H9 (cell line): ENCODE measurements around the gene DCAF6. TPM values are rescaled to one million over a fixed set of nuclear protein-coding genes. Genes with fewer than 3 reads are reported as not detected.

Experiments
- DNase-seq: peaks from one replicate; pipeline ENCODE4 v3.0.0-alpha.2; 2017
- H2AFZ ChIP-seq: one replicate; pipeline ENCODE4 v1.6.1; 2013; ENCODE audit warnings: mild to moderate bottlenecking, low read length, control low read depth, moderate library complexity
- H2AK5ac ChIP-seq: 2 replicates; pipeline ENCODE4 v1.6.1; 2013; ENCODE audit warnings: low read length, control low read depth, mixed read lengths; ENCODE audit not compliant: insufficient read length
- H2BK120ac ChIP-seq: one replicate; pipeline ENCODE4 v1.6.1; 2013; ENCODE audit warnings: low read depth, mild to moderate bottlenecking, low read length, control low read depth, inconsistent platforms; ENCODE audit not compliant: poor library complexity, severe bottlenecking
- H2BK12ac ChIP-seq: 2 replicates; pipeline ENCODE4 v1.6.1; 2013; ENCODE audit warnings: low read length, control low read depth, mixed read lengths, low read depth; ENCODE audit not compliant: insufficient read length
- H2BK15ac ChIP-seq: 2 replicates; pipeline ENCODE4 v1.6.1; 2013; ENCODE audit warnings: low read depth, low read length, control low read depth
- H2BK20ac ChIP-seq: one replicate; pipeline ENCODE4 v1.6.1; 2013; ENCODE audit warnings: low read depth, mild to moderate bottlenecking, low read length, control low read depth, inconsistent platforms; ENCODE audit not compliant: poor library complexity, severe bottlenecking
- H2BK5ac ChIP-seq: 2 replicates; pipeline ENCODE4 v1.6.1; 2013; ENCODE audit warnings: low read length, control low read depth, mixed read lengths; ENCODE audit not compliant: insufficient read length
- H3K14ac ChIP-seq: 2 replicates; pipeline ENCODE4 v1.6.1; 2013; ENCODE audit warnings: low read length, control low read depth; ENCODE audit not compliant: insufficient read depth
- H3K18ac ChIP-seq: 2 replicates; pipeline ENCODE4 v1.6.1; 2013; ENCODE audit warnings: low read depth, mild to moderate bottlenecking, mixed read lengths, low read length, control low read depth; ENCODE audit not compliant: insufficient read length
- H3K23ac ChIP-seq: 2 replicates; pipeline ENCODE4 v1.6.1; 2013; ENCODE audit warnings: low read length, control low read depth, mixed read lengths, low read depth; ENCODE audit not compliant: insufficient read length
- H3K23me2 ChIP-seq: 2 replicates; pipeline ENCODE4 v1.6.1; 2013; ENCODE audit warnings: low read depth, mild to moderate bottlenecking, mixed read lengths, low read length, control low read depth; ENCODE audit not compliant: insufficient read length, poor library complexity, severe bottlenecking
- H3K27ac ChIP-seq: 2 replicates; pipeline ENCODE4 v1.5.1; 2013; ENCODE audit warnings: low read length, control low read depth, mixed read lengths, low read depth; ENCODE audit not compliant: insufficient read length
- H3K27me3 ChIP-seq: 2 replicates; pipeline ENCODE4 v1.6.1; 2013; ENCODE audit warnings: low read length, control low read depth, inconsistent platforms; ENCODE audit not compliant: insufficient read depth
- H3K4ac ChIP-seq: 2 replicates; pipeline ENCODE4 v1.6.1; 2013; ENCODE audit warnings: low read depth, mild to moderate bottlenecking, control low read depth, inconsistent platforms, low read length, moderate library complexity
- H3K4me1 ChIP-seq: 2 replicates; pipeline ENCODE4 v1.6.1; 2013; ENCODE audit warnings: low read length, control low read depth, inconsistent platforms; ENCODE audit not compliant: insufficient read depth
- H3K4me2 ChIP-seq: 2 replicates; pipeline ENCODE4 v1.6.1; 2013; ENCODE audit warnings: low read length, control low read depth, mixed read lengths; ENCODE audit not compliant: insufficient read length, insufficient read depth
- H3K56ac ChIP-seq: 2 replicates; pipeline ENCODE4 v1.6.1; 2013; ENCODE audit warnings: low read depth, mild to moderate bottlenecking, mixed read lengths, low read length, control low read depth; ENCODE audit not compliant: insufficient read length
- H3K79me1 ChIP-seq: 2 replicates; pipeline ENCODE4 v1.6.1; 2013; ENCODE audit warnings: low read depth, mild to moderate bottlenecking, moderate library complexity, low read length, control low read depth, inconsistent platforms; ENCODE audit not compliant: insufficient read depth, poor library complexity, severe bottlenecking
- H3K79me2 ChIP-seq: 2 replicates; pipeline ENCODE4 v1.6.1; 2013; ENCODE audit warnings: low read length, control low read depth, inconsistent platforms; ENCODE audit not compliant: insufficient read depth
- H3K9ac ChIP-seq: 2 replicates; pipeline ENCODE4 v1.6.1; 2013; ENCODE audit warnings: low read length, control low read depth, mixed read lengths; ENCODE audit not compliant: insufficient read length; ENCODE audit errors: extremely low read depth
- H3K9me3 ChIP-seq: one replicate; pipeline ENCODE4 v1.6.1; 2013; ENCODE audit warnings: low read depth, low read length, inconsistent platforms; ENCODE audit not compliant: control insufficient read depth
- H3T11ph ChIP-seq: one replicate; pipeline ENCODE4 v1.6.1; 2013; ENCODE audit warnings: mild to moderate bottlenecking, low read length, control low read depth, inconsistent platforms
- H4K20me1 ChIP-seq: one replicate; pipeline ENCODE4 v1.6.1; 2013; ENCODE audit not compliant: control insufficient read depth, insufficient read length, insufficient read depth
- H4K5ac ChIP-seq: 2 replicates; pipeline ENCODE4 v1.6.1; 2013; ENCODE audit warnings: low read depth, mild to moderate bottlenecking, mixed read lengths, low read length, control low read depth; ENCODE audit not compliant: insufficient read length
- H4K8ac ChIP-seq: replicated peaks from 2 replicates; pipeline ENCODE4 v1.6.1; 2013; ENCODE audit warnings: low read length, control low read depth, mixed read lengths, low read depth; ENCODE audit not compliant: insufficient read length
- H4K91ac ChIP-seq: 2 replicates; pipeline ENCODE4 v1.6.1; 2013; ENCODE audit warnings: low read depth, mild to moderate bottlenecking, moderate library complexity, mixed read lengths, low read length, control low read depth; ENCODE audit not compliant: insufficient read length
- H3K27ac Mint-ChIP-seq, 3 experiments: 2 replicates in 2 of 3; 3 replicates in 1 of 3; pipeline ENCODE4 v1.8.0; 2020 to 2021; ENCODE audit warnings: mixed read lengths in 3 of 3, mild to moderate bottlenecking in 1 of 3, moderate library complexity in 1 of 3
- H3K27me3 Mint-ChIP-seq: 2 replicates; pipeline ENCODE4 v1.8.0; 2021; ENCODE audit warnings: low read depth, mild to moderate bottlenecking, moderate library complexity, mixed read lengths
- H3K36me3 Mint-ChIP-seq, 3 experiments: 2 replicates in 2 of 3; 3 replicates in 1 of 3; pipeline ENCODE4 v1.8.0; 2020 to 2021; ENCODE audit warnings: low read depth in 3 of 3, mixed read lengths in 3 of 3; ENCODE audit not compliant: insufficient read depth in 1 of 3
- H3K4me1 Mint-ChIP-seq, 2 experiments: 2 replicates each; pipeline ENCODE4 v1.8.0; 2020; ENCODE audit warnings: mixed read lengths in 2 of 2
- H3K4me3 Mint-ChIP-seq, 2 experiments: 2 replicates in 1 of 2; 3 replicates in 1 of 2; pipeline ENCODE4 v1.8.0; 2020 to 2021; ENCODE audit warnings: mild to moderate bottlenecking in 2 of 2, mixed read lengths in 2 of 2, moderate library complexity in 1 of 2
- H3K9me3 Mint-ChIP-seq, 2 experiments: 2 replicates in 1 of 2; 3 replicates in 1 of 2; pipeline ENCODE4 v1.8.0; 2020; ENCODE audit warnings: mild to moderate bottlenecking in 2 of 2, mixed read lengths in 2 of 2, moderate library complexity in 1 of 2
- WGBS: extraction: QIAGEN DNeasy Blood & Tissue Kit; methylation state at CpG from one replicate; pipeline ENCODE4 v1.1.7; 2013; ENCODE audit warnings: missing lambda C conversion rate, low lambda C conversion rate, mixed read lengths; ENCODE audit not compliant: insufficient read length; ENCODE audit errors: extremely low coverage; 5-methylcytosine and 5-hydroxymethylcytosine counted together
- total RNA-seq: library from RNA; stranded (reverse); gene quantifications from 2 replicates; pipeline ENCODE4 v1.2.1, GENCODE V29; 2021
- TF ChIP-seq, protein P1 (sequence below): fragments of 200-600 bp; sonication (generic); conservative IDR thresholded peaks from 3 replicates; pipeline ENCODE4 v1.8.0; 2021; ENCODE audit warnings: antibody characterized with exemption, mild to moderate bottlenecking

Gene DCAF6
- total RNA-seq, 1 experiment from 2014 or later, result 16.0 TPM

DNA sequence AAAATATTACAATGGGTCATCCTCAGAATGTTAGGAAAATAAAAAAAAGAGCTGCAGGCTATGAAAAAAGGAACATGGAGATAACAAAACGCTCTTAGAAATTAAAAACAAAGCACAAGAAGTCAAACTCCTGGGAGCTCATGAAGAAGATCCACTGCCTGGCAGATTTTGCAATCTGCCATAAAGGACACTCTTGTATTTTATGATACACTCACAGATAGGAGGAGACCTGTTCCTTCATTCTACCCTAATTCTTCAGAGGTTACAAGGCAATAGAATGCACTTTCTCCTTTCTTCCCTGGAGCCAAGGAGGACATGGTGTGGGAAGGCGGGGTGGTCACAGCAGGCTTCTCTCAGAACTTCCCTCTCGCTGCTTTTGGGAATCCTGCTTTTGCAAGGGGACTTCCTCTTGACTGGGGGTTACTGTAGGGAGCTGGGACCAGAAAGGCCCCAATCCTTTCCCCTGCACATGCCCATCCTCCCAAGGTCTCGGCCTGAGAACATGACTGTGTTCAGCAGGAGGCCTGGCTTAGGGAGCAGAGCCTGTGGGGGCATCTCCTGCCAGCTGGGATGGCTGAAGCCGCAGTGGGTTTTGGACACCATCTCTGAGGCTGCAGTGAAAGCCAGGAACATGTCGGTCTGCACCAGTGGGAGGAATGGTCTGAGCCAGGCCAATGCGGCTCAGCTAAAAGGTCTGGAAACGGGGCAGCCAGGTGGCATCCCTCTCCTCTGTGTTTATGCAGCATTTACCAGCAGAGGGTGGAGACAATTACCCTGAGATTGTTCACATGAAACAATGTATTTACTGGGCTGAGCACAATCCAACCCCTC, 155.5 kb downstream of the DCAF6 start:
- Histone ChIP-seq H3K9me3 (no peaks in the 10 kb centered on the region), H3K56ac (no peak overlapping the region), H2BK15ac (no peak overlapping the region), H4K8ac (no peak overlapping the region), H3K9ac (no peak overlapping the region), H2BK5ac (no peak overlapping the region), H3K4me1 (no peaks in the 10 kb centered on the region), H2AK5ac (no peak overlapping the region), H3K27ac (no peak overlapping the region), H2AFZ (no peak overlapping the region), H2BK12ac (no peak overlapping the region), H3T11ph (no peak overlapping the region), H3K14ac (no peak overlapping the region), H3K18ac (no peak overlapping the region), H4K5ac (no peak overlapping the region), H3K4me2 (no peak overlapping the region), H2BK120ac (no peak overlapping the region), H3K79me2 (no peaks in the 10 kb centered on the region), H3K27me3 (no peaks in the 10 kb centered on the region), H3K4ac (no peak overlapping the region), H4K91ac (no peak overlapping the region), H3K23ac (no peak overlapping the region), H3K79me1 (no peaks in the 10 kb centered on the region), H2BK20ac (no peak overlapping the region), H3K23me2 (no peaks in the 10 kb centered on the region), H4K20me1 (no peaks in the 10 kb centered on the region)
- no peak overlapping the region for H3K4me3 Mint-ChIP-seq
- H3K4me1 Mint-ChIP-seq, result peaks cover 2 to 6% of the 10 kb centered on the region in 2 experiments; a peak in 1 of 4 replicates
- no peaks in the 10 kb centered on the region for H3K27me3 Mint-ChIP-seq
- TF ChIP-seq, protein P1, sequence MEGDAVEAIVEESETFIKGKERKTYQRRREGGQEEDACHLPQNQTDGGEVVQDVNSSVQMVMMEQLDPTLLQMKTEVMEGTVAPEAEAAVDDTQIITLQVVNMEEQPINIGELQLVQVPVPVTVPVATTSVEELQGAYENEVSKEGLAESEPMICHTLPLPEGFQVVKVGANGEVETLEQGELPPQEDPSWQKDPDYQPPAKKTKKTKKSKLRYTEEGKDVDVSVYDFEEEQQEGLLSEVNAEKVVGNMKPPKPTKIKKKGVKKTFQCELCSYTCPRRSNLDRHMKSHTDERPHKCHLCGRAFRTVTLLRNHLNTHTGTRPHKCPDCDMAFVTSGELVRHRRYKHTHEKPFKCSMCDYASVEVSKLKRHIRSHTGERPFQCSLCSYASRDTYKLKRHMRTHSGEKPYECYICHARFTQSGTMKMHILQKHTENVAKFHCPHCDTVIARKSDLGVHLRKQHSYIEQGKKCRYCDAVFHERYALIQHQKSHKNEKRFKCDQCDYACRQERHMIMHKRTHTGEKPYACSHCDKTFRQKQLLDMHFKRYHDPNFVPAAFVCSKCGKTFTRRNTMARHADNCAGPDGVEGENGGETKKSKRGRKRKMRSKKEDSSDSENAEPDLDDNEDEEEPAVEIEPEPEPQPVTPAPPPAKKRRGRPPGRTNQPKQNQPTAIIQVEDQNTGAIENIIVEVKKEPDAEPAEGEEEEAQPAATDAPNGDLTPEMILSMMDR, result no peak
- no peak for DNase-seq
- H3K9me3 Mint-ChIP-seq, result no peaks in the 10 kb centered on the region
- WGBS, result no CpG with 5 or more reads among the region's 8 CpGs
- H3K36me3 Mint-ChIP-seq, result peaks cover 5 to 12% (median 6%) of the 10 kb centered on the region in 3 experiments; a peak in 6 of 7 replicates
- no peak overlapping the region; a peak in 1 of 7 replicates for H3K27ac Mint-ChIP-seq
